GM18517 (cell line): ENCODE results near the gene EHD1.
A peak's percentile ranks its signal among the peaks of the same experiment; 100 is the strongest.

Source experiments
- ATAC-seq: cut with Tn5 transposase; IDR thresholded peaks from one replicate; pipeline ENCODE4 v1.9.1; 2021; ENCODE audit warnings: mild to moderate bottlenecking, moderate library complexity; ENCODE audit not compliant: unreplicated experiment

EHD1 gene

DNA sequence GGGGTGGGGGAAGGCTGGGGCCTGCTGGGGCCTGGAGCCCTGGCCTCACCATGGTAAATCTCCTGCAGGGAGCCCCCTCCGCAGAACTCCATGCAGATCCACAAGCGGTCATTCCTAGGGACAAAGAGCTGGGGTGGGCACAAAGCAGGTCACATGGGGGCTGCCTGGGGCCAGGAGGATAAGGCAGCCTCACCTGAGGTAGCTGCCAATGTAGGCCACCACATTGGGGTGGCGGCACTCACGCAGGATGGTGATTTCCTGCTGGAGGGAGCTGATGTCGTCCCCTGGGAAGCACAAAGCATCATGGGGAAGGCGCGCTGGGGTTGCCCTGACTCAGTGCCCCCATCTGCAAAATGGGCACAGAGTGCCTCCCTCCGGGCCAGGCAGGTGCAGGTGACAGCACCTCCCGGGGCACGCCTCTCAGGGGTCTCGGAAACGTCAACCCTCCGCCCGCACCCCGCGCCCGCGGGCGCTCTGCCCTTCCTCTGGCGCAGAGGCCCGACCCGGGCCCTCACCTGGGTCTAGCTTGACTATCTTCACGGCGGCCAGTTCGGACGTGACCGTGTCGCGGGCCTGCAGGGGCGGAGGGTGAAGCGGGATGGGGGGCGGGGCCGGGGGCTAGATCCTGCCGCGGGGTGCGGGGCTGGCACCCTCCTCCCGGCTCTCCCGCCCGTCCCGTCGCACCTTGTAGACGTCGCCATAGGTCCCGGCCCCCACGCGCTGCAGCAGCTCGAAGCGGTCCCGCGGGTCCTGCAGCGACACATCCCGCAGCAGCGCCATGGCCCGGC is 75.9 kb downstream of the EHD1 start:
- ATAC-seq = peak; percentile 16
